Measurements from ENCODE around the gene SAP30. TPM values are rescaled to one million over a fixed set of nuclear protein-coding genes. Genes with fewer than 3 reads are reported as not detected.

The SAP30 gene
- total and polyA plus RNA-seq, 9 of the 15 experiments (the other 6 are each of a cell fraction or from before 2014, with no cell fraction given), result 5.9 to 51.1 (median 32.6) TPM

DNA sequence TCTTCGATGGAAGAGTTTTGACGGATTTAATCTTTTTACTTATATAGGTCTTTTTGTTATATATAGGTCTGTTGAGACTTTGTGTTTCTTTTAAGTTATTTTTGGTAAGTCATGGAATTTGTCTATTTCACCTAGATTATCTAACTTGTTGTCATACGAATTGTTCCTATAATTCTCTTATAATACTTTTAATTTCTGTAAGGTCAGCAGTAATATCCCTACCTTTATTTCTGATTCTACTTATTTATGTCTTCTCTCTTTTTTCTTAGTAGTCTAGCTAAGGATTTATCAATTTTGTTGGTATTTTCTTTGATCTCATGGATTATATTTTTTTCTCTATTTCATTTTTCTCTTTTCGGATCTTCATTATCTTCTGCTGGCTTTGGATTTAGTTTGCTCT is 11.6 kb downstream of the SAP30 start:
- POLR2A ChIA-PET, result interaction anchor here (1.5 kb wide), 1 partner anchor 10 kb away, joined by 6 read pairs; no protein-coding TSS in a partner anchor
- no peak overlapping the region for H3K27ac ChIP-seq (ENCODE audit: extremely low read depth, low read depth, low read length)
- H3K4me1 ChIP-seq (replicated peaks in 1 of 2; ENCODE audit: control insufficient read depth in 2 of 2, insufficient read depth in 2 of 2, low read length in 2 of 2), result peaks cover 4% of the 10 kb centered on the region in 2 experiments; a peak in 1 of 5 replicates
- H4K20me1 ChIP-seq (replicated peaks; ENCODE audit: control insufficient read depth, insufficient read depth, low read length), result no peaks in the 10 kb centered on the region
- H3K4me3 ChIP-seq, result no peak overlapping the region
- H3K36me3 ChIP-seq (ENCODE audit: control insufficient read depth, insufficient read depth, low read length), result peaks cover 7% of the 10 kb centered on the region; the same call in 2 of the 3 replicates
- 83% methylated on average over 4 of the region's 4 CpGs for WGBS (ENCODE audit: insufficient coverage, low coverage, missing lambda C conversion rate)
- ATAC-seq (no peak), DNase-seq (ENCODE audit: extremely low read depth in 1 of 4, low spot score in 3 of 4) (no peak), FAIRE-seq (no peak)
- H3K9me3 ChIP-seq (replicated peaks; ENCODE audit: control insufficient read depth, insufficient read depth, low read depth, low read length), result no peaks in the 10 kb centered on the region
- TF ChIP-seq C11orf30 (IDR thresholded peaks at IDR 0.05; ENCODE audit: low read depth) (peak; percentile 75), ZNF12 (CRISPR knock-in tag; IDR thresholded peaks at IDR 0.05) (no peak), MAFF (IDR thresholded peaks at IDR 0.05; ENCODE audit: low read length) (0 out of 2 replicates have a peak, but pooled peaks have one; percentile 29), ZNF316 (IDR thresholded peaks at IDR 0.05) (peak; percentile 89), ARHGAP35 (IDR thresholded peaks at IDR 0.05; ENCODE audit: partially characterized antibody) (no peak), RNF2 (IDR thresholded peaks at IDR 0.05) (no peak), GTF2A2 (tag; IDR thresholded peaks at IDR 0.05) (no peak), MCM7 (IDR thresholded peaks at IDR 0.05) (no peak), MAFG (tag; conservative IDR thresholded peaks at IDR 0.05) (peak; percentile 11; the same call in 1 of the 2 replicates)
- H3K9ac ChIP-seq (ENCODE audit: insufficient read depth in 1 of 2, low read depth in 2 of 2, low read length in 2 of 2), result no peak overlapping the region
- no peaks in the 10 kb centered on the region for H3K79me2 ChIP-seq (ENCODE audit: control insufficient read depth, insufficient read depth, low read length)
- H2AFZ ChIP-seq (ENCODE audit: low read depth, low read length), result no peak overlapping the region
- in situ Hi-C loops (cut with MboI), result no loop called here
- CTCF ChIA-PET (ENCODE audit: low intra/inter-chr PET ratio), result no interaction called here
- H3K27me3 ChIP-seq (ENCODE audit: control insufficient read depth in 2 of 2, insufficient read depth in 2 of 2, low read length in 2 of 2), result no peaks in the 10 kb centered on the region
- H3K9me1 ChIP-seq (ENCODE audit: control insufficient read depth, insufficient read depth, low read length), result no peaks in the 10 kb centered on the region
- H3K4me2 ChIP-seq (ENCODE audit: insufficient read depth, low read length), result no peak overlapping the region
- intact Hi-C loops (cut with micrococcal nuclease), result no loop called here
- no TSS peak for BruUV-seq (replicated peaks)

- Histone ChIP-seq H3K27ac (ENCODE audit: extremely low read depth, low read depth, low read length) (no peak overlapping the region), H3K36me3 (ENCODE audit: control insufficient read depth, insufficient read depth, low read length) (no peaks in the 10 kb centered on the region), H3K79me2 (ENCODE audit: control insufficient read depth, insufficient read depth, low read length) (no peaks in the 10 kb centered on the region), H3K4me3 (no peak overlapping the region), H4K20me1 (replicated peaks; ENCODE audit: control insufficient read depth, insufficient read depth, low read length) (no peaks in the 10 kb centered on the region), H3K4me1 (replicated peaks in 1 of 2; ENCODE audit: control insufficient read depth in 2 of 2, insufficient read depth in 2 of 2, low read length in 2 of 2) (peaks cover 4% of the 10 kb centered on the region in 2 experiments; a peak in 1 of 5 replicates), H3K9me3 (replicated peaks; ENCODE audit: control insufficient read depth, insufficient read depth, low read depth, low read length) (no peaks in the 10 kb centered on the region), H3K27me3 (ENCODE audit: control insufficient read depth in 2 of 2, insufficient read depth in 2 of 2, low read length in 2 of 2) (no peaks in the 10 kb centered on the region), H3K9ac (ENCODE audit: insufficient read depth in 1 of 2, low read depth in 2 of 2, low read length in 2 of 2) (no peak overlapping the region), H2AFZ (ENCODE audit: low read depth, low read length) (no peak overlapping the region), H3K4me2 (ENCODE audit: insufficient read depth, low read length) (no peak overlapping the region), H3K9me1 (ENCODE audit: control insufficient read depth, insufficient read depth, low read length) (no peaks in the 10 kb centered on the region)
- BruUV-seq (replicated peaks), result no TSS peak
- ATAC-seq (peak; percentile 31; the same call in 2 of the 3 replicates), FAIRE-seq (no peak), DNase-seq (ENCODE audit: extremely low read depth in 1 of 4, low spot score in 3 of 4) (no peak)
- intact Hi-C loops (cut with micrococcal nuclease) (no loop called here), in situ Hi-C loops (cut with MboI) (no loop called here)
- ChIA-PET CTCF (ENCODE audit: low intra/inter-chr PET ratio) (interaction anchor here (0.7 kb wide), 1 partner anchor 1283 kb away, joined by 4 read pairs; no protein-coding TSS in a partner anchor), POLR2A (interaction anchor here (1.5 kb wide), 1 partner anchor 12 kb away, joined by 5 read pairs; the partner anchor contains the start of gene SCRG1)
- TF ChIP-seq WHSC1 (IDR thresholded peaks at IDR 0.05; ENCODE audit: low read length) (no peak), OTX1 (CRISPR knock-in tag; IDR thresholded peaks at IDR 0.05) (no peak), CBFB (CRISPR knock-in tag; IDR thresholded peaks at IDR 0.05) (no peak), EWSR1 (IDR thresholded peaks at IDR 0.05; ENCODE audit: borderline replicate concordance, low read depth, partially characterized antibody) (no peak), ZNF24 (IDR thresholded peaks at IDR 0.05) (no peak), ZNF551 (CRISPR knock-in tag; IDR thresholded peaks at IDR 0.05) (no peak)
- TF ChIP-seq, protein P1, sequence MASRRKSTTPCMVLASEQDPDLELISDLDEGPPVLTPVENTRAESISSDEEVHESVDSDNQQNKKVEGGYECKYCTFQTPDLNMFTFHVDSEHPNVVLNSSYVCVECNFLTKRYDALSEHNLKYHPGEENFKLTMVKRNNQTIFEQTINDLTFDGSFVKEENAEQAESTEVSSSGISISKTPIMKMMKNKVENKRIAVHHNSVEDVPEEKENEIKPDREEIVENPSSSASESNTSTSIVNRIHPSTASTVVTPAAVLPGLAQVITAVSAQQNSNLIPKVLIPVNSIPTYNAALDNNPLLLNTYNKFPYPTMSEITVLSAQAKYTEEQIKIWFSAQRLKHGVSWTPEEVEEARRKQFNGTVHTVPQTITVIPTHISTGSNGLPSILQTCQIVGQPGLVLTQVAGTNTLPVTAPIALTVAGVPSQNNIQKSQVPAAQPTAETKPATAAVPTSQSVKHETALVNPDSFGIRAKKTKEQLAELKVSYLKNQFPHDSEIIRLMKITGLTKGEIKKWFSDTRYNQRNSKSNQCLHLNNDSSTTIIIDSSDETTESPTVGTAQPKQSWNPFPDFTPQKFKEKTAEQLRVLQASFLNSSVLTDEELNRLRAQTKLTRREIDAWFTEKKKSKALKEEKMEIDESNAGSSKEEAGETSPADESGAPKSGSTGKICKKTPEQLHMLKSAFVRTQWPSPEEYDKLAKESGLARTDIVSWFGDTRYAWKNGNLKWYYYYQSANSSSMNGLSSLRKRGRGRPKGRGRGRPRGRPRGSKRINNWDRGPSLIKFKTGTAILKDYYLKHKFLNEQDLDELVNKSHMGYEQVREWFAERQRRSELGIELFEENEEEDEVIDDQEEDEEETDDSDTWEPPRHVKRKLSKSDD (conservative IDR thresholded peaks at IDR 0.05; ENCODE audit: low read length), result no peak
Observed at GRCh38 chr4:173386751-173387150, 16.0 kb downstream of the SAP30 start.
